ENCODE measurements around the gene KCTD11. TPM values are rescaled to one million over a fixed set of nuclear protein-coding genes. Genes with fewer than 3 reads are reported as not detected.
A peak's percentile ranks its signal among the peaks of the same experiment; 100 is the strongest.

Gene KCTD11
- total and polyA plus RNA-seq, 4 donors = 0.39 to 3.5 (median 1.4) TPM

- TF ChIP-seq RXRA (IDR thresholded peaks at IDR 0.05) = no peak
- no peak for TF ChIP-seq HNF4G (IDR thresholded peaks at IDR 0.05)
- TF ChIP-seq CTCF (IDR thresholded peaks at IDR 0.05; ENCODE audit: low read depth, low read length, missing input control) = peak; percentile 55
- TF ChIP-seq JUND (IDR thresholded peaks at IDR 0.05) = no peak
- TF ChIP-seq EGR1 (IDR thresholded peaks at IDR 0.05; ENCODE audit: low read depth in 2 of 2) = no peak
- no peak for TF ChIP-seq YY1 (IDR thresholded peaks at IDR 0.05)
- TF ChIP-seq FOXA2 (IDR thresholded peaks at IDR 0.05) = no peak
- Histone ChIP-seq H3K4me1 (ENCODE audit: control insufficient read depth in 4 of 4, insufficient read depth in 4 of 4, low read length in 3 of 4) (peaks cover 7 to 14% (median 10%) of the 10 kb centered on the region in 4 donors), H3K27me3 (ENCODE audit: control insufficient read depth in 4 of 4, insufficient read depth in 4 of 4, low read length in 3 of 4) (no peaks in the 10 kb centered on the region), H3K27ac (ENCODE audit: low read depth in 1 of 2, low read length in 2 of 2) (no peak overlapping the region), H3K36me3 (ENCODE audit: control insufficient read depth in 4 of 4, insufficient read depth in 3 of 4, low read depth in 1 of 4, low read length in 3 of 4) (peaks cover 8 to 60% (median 25%) of the 10 kb centered on the region in 4 donors), H3K9ac (ENCODE audit: low read depth in 1 of 2, low read length in 2 of 2) (no peak overlapping the region), H3K4me3 (ENCODE audit: low read depth in 1 of 3, low read length in 3 of 3) (no peak overlapping the region), H3K9me3 (ENCODE audit: control insufficient read depth in 4 of 4, low read length in 3 of 4) (no peaks in the 10 kb centered on the region)
- DNase-seq (ENCODE audit: low spot score) = peak; percentile 77
- 76% methylated on average over 39 of the region's 39 CpGs for WGBS
Observed at GRCh38 chr17:7323731-7324437, 28.1 kb upstream of the KCTD11 start.

GRCh38 chr17:7324438-7324779 lies 27.6 kb upstream of the KCTD11 start:
- Histone ChIP-seq H3K4me3 (ENCODE audit: low read depth in 1 of 3, low read length in 3 of 3) (no peak overlapping the region), H3K36me3 (ENCODE audit: control insufficient read depth in 4 of 4, insufficient read depth in 3 of 4, low read depth in 1 of 4, low read length in 3 of 4) (peaks cover 6 to 57% (median 24%) of the 10 kb centered on the region in 4 donors), H3K27ac (ENCODE audit: low read depth in 1 of 2, low read length in 2 of 2) (no peak overlapping the region), H3K4me1 (ENCODE audit: control insufficient read depth in 4 of 4, insufficient read depth in 4 of 4, low read length in 3 of 4) (peaks cover 7 to 14% (median 10%) of the 10 kb centered on the region in 4 donors), H3K27me3 (ENCODE audit: control insufficient read depth in 4 of 4, insufficient read depth in 4 of 4, low read length in 3 of 4) (no peaks in the 10 kb centered on the region), H3K9ac (ENCODE audit: low read depth in 1 of 2, low read length in 2 of 2) (no peak overlapping the region), H3K9me3 (ENCODE audit: control insufficient read depth in 4 of 4, low read length in 3 of 4) (no peaks in the 10 kb centered on the region)
- 92% methylated on average over 3 of the region's 3 CpGs for WGBS
- TF ChIP-seq JUND (IDR thresholded peaks at IDR 0.05) (no peak), CTCF (IDR thresholded peaks at IDR 0.05; ENCODE audit: low read depth, low read length, missing input control) (no peak), RXRA (IDR thresholded peaks at IDR 0.05) (no peak), MAX (IDR thresholded peaks at IDR 0.05) (no peak), NR2F2 (IDR thresholded peaks at IDR 0.05) (no peak), HNF4A (conservative IDR thresholded peaks at IDR 0.05) (no peak)
- DNase-seq (ENCODE audit: low spot score) = no peak

- Histone ChIP-seq H3K27me3 (ENCODE audit: control insufficient read depth in 4 of 4, insufficient read depth in 4 of 4, low read length in 3 of 4) (no peaks in the 10 kb centered on the region), H3K9me3 (ENCODE audit: control insufficient read depth in 4 of 4, low read length in 3 of 4) (no peaks in the 10 kb centered on the region), H3K9ac (ENCODE audit: low read depth in 1 of 2, low read length in 2 of 2) (no peak overlapping the region), H3K27ac (ENCODE audit: low read depth in 1 of 2, low read length in 2 of 2) (no peak overlapping the region), H3K4me1 (ENCODE audit: control insufficient read depth in 4 of 4, insufficient read depth in 4 of 4, low read length in 3 of 4) (peaks cover 7 to 19% (median 13%) of the 10 kb centered on the region in 4 donors), H3K36me3 (ENCODE audit: control insufficient read depth in 4 of 4, insufficient read depth in 3 of 4, low read depth in 1 of 4, low read length in 3 of 4) (peaks cover 6 to 57% (median 24%) of the 10 kb centered on the region in 4 donors), H3K4me3 (ENCODE audit: low read depth in 1 of 3, low read length in 3 of 3) (no peak overlapping the region)
- no peak for TF ChIP-seq ZBTB33 (IDR thresholded peaks at IDR 0.05)
- DNase-seq (ENCODE audit: low spot score) = no peak
- 95% methylated on average over 19 of the region's 19 CpGs for WGBS
Observed at GRCh38 chr17:7325031-7325528, 26.9 kb upstream of the KCTD11 start.

Data from liver (tissue), 9 donors.